Measurements from ENCODE around the gene CMPK1.

The CMPK1 gene

GRCh38 chr1:47384083-47384482 is 50.5 kb downstream of the CMPK1 start:
- DNase-seq (ENCODE audit: low spot score), result no peak
- H3K36me3 ChIP-seq (replicated peaks in 1 of 2; ENCODE audit: control insufficient read depth in 2 of 2, insufficient read depth in 2 of 2, low read length in 2 of 2), result peaks cover 3 to 32% of the 10 kb centered on the region in 2 donors
- no peak overlapping the region for H2BK12ac ChIP-seq (ENCODE audit: low read length)
- H4K8ac ChIP-seq (ENCODE audit: low read depth, low read length), result no peak overlapping the region
- no peak overlapping the region for H3K18ac ChIP-seq (ENCODE audit: low read length)
- peaks cover 0 to 5% (median 0%) of the 10 kb centered on the region in 3 experiments for H3K27me3 ChIP-seq (ENCODE audit: control insufficient read depth in 3 of 3, insufficient read depth in 3 of 3, low read depth in 1 of 3, low read length in 3 of 3)
- no peak overlapping the region for H4K91ac ChIP-seq (ENCODE audit: low read depth, low read length, poor library complexity)
- no peaks in the 10 kb centered on the region for H3K4me1 ChIP-seq (ENCODE audit: control insufficient read depth in 2 of 2, insufficient read depth in 1 of 2, low read depth in 1 of 2, low read length in 2 of 2)
- H3K4ac ChIP-seq (ENCODE audit: low read length), result no peak overlapping the region
- H3K9me3 ChIP-seq (replicated peaks in 1 of 2; ENCODE audit: control insufficient read depth in 2 of 2, insufficient read depth in 1 of 2, low read depth in 1 of 2, low read length in 2 of 2), result no peaks in the 10 kb centered on the region
- no peak overlapping the region for H3K14ac ChIP-seq (ENCODE audit: low read length)
- H2BK5ac ChIP-seq (ENCODE audit: low read length), result no peak overlapping the region
- H3K4me2 ChIP-seq (ENCODE audit: insufficient read depth, low read length, poor library complexity, severe bottlenecking), result no peak overlapping the region
- H3K4me3 ChIP-seq (ENCODE audit: low read length in 2 of 2), result no peak overlapping the region
- no CpG with 5 or more reads among the region's 3 CpGs for WGBS, 2 donors (ENCODE audit: extremely low coverage in 2 of 2, insufficient read length in 2 of 2, insufficient replicate concordance in 1 of 2)
- H2AFZ ChIP-seq (ENCODE audit: low read length), result no peak overlapping the region
- H2BK15ac ChIP-seq (ENCODE audit: low read length), result no peak overlapping the region
- H2AK5ac ChIP-seq (ENCODE audit: low read depth, low read length), result no peak overlapping the region
- H3K27ac ChIP-seq (replicated peaks; ENCODE audit: low read length), result no peak overlapping the region
- H3K79me1 ChIP-seq (ENCODE audit: low read depth, low read length), result peaks cover 2% of the 10 kb centered on the region
- H2BK120ac ChIP-seq (ENCODE audit: low read depth, low read length), result no peak overlapping the region
- H3K23ac ChIP-seq (ENCODE audit: low read depth, low read length, poor library complexity), result no peak overlapping the region
- no peak overlapping the region for H3K9ac ChIP-seq (ENCODE audit: low read depth, low read length, poor library complexity)

- Histone ChIP-seq H3K27me3 (ENCODE audit: control insufficient read depth in 3 of 3, insufficient read depth in 3 of 3, low read depth in 1 of 3, low read length in 3 of 3) (peaks cover 0 to 5% (median 0%) of the 10 kb centered on the region in 3 experiments), H3K4me2 (ENCODE audit: insufficient read depth, low read length, poor library complexity, severe bottlenecking) (no peak overlapping the region), H3K4me3 (ENCODE audit: low read length in 2 of 2) (no peak overlapping the region), H4K91ac (ENCODE audit: low read depth, low read length, poor library complexity) (no peak overlapping the region), H2BK120ac (ENCODE audit: low read depth, low read length) (no peak overlapping the region), H4K8ac (ENCODE audit: low read depth, low read length) (no peak overlapping the region), H3K79me1 (ENCODE audit: low read depth, low read length) (no peaks in the 10 kb centered on the region), H3K4me1 (ENCODE audit: control insufficient read depth in 2 of 2, insufficient read depth in 1 of 2, low read depth in 1 of 2, low read length in 2 of 2) (no peaks in the 10 kb centered on the region), H2AFZ (ENCODE audit: low read length) (no peak overlapping the region), H3K14ac (ENCODE audit: low read length) (no peak overlapping the region), H3K23ac (ENCODE audit: low read depth, low read length, poor library complexity) (no peak overlapping the region), H2BK15ac (ENCODE audit: low read length) (no peak overlapping the region), H3K9me3 (replicated peaks in 1 of 2; ENCODE audit: control insufficient read depth in 2 of 2, insufficient read depth in 1 of 2, low read depth in 1 of 2, low read length in 2 of 2) (no peaks in the 10 kb centered on the region), H3K9ac (ENCODE audit: low read depth, low read length, poor library complexity) (no peak overlapping the region), H3K4ac (ENCODE audit: low read length) (no peak overlapping the region), H2AK5ac (ENCODE audit: low read depth, low read length) (no peak overlapping the region), H3K18ac (ENCODE audit: low read length) (no peak overlapping the region), H2BK12ac (ENCODE audit: low read length) (no peak overlapping the region), H2BK5ac (ENCODE audit: low read length) (no peak overlapping the region), H3K27ac (replicated peaks; ENCODE audit: low read length) (no peak overlapping the region), H3K36me3 (replicated peaks in 1 of 2; ENCODE audit: control insufficient read depth in 2 of 2, insufficient read depth in 2 of 2, low read length in 2 of 2) (peaks cover 3 to 25% of the 10 kb centered on the region in 2 donors)
- no CpG with 5 or more reads among the region's 6 CpGs for WGBS, 2 donors (ENCODE audit: extremely low coverage in 2 of 2, insufficient read length in 2 of 2, insufficient replicate concordance in 1 of 2)
- no peak for DNase-seq (ENCODE audit: low spot score)
These were observed 51.4 kb downstream of the CMPK1 start for GRCh38 chr1:47385020-47385419.

- H3K4me2 ChIP-seq (ENCODE audit: insufficient read depth, low read length, poor library complexity, severe bottlenecking), result no peak overlapping the region
- no peak overlapping the region for H2BK15ac ChIP-seq (ENCODE audit: low read length)
- no peak overlapping the region for H3K27ac ChIP-seq (replicated peaks; ENCODE audit: low read length)
- no peaks in the 10 kb centered on the region for H3K4me1 ChIP-seq (ENCODE audit: control insufficient read depth in 2 of 2, insufficient read depth in 1 of 2, low read depth in 1 of 2, low read length in 2 of 2)
- no peak overlapping the region for H3K14ac ChIP-seq (ENCODE audit: low read length)
- no peak overlapping the region for H3K18ac ChIP-seq (ENCODE audit: low read length)
- no peak overlapping the region for H2AFZ ChIP-seq (ENCODE audit: low read length)
- peaks cover 0 to 5% (median 0%) of the 10 kb centered on the region in 3 experiments for H3K27me3 ChIP-seq (ENCODE audit: control insufficient read depth in 3 of 3, insufficient read depth in 3 of 3, low read depth in 1 of 3, low read length in 3 of 3)
- no peak overlapping the region for H2BK5ac ChIP-seq (ENCODE audit: low read length)
- no peak overlapping the region for H4K91ac ChIP-seq (ENCODE audit: low read depth, low read length, poor library complexity)
- peaks cover 0 to 17% of the 10 kb centered on the region in 2 donors for H3K36me3 ChIP-seq (replicated peaks in 1 of 2; ENCODE audit: control insufficient read depth in 2 of 2, insufficient read depth in 2 of 2, low read length in 2 of 2)
- H3K23ac ChIP-seq (ENCODE audit: low read depth, low read length, poor library complexity), result no peak overlapping the region
- WGBS, 2 donors (ENCODE audit: extremely low coverage in 2 of 2, insufficient read length in 2 of 2, insufficient replicate concordance in 1 of 2), result no CpG with 5 or more reads among the region's 5 CpGs
- no peak overlapping the region for H4K8ac ChIP-seq (ENCODE audit: low read depth, low read length)
- H3K4me3 ChIP-seq (ENCODE audit: low read length in 2 of 2), result no peak overlapping the region
- no peaks in the 10 kb centered on the region for H3K79me1 ChIP-seq (ENCODE audit: low read depth, low read length)
- H2BK12ac ChIP-seq (ENCODE audit: low read length), result no peak overlapping the region
- H3K9me3 ChIP-seq (replicated peaks in 1 of 2; ENCODE audit: control insufficient read depth in 2 of 2, insufficient read depth in 1 of 2, low read depth in 1 of 2, low read length in 2 of 2), result no peaks in the 10 kb centered on the region
- no peak overlapping the region for H3K4ac ChIP-seq (ENCODE audit: low read length)
- DNase-seq (ENCODE audit: low spot score), result no peak
- no peak overlapping the region for H2BK120ac ChIP-seq (ENCODE audit: low read depth, low read length)
- no peak overlapping the region for H2AK5ac ChIP-seq (ENCODE audit: low read depth, low read length)
- H3K9ac ChIP-seq (ENCODE audit: low read depth, low read length, poor library complexity), result no peak overlapping the region
These were observed 52.7 kb downstream of the CMPK1 start for GRCh38 chr1:47386268-47386667.

GRCh38 chr1:47388030-47388890 is 54.7 kb downstream of the CMPK1 start:
- Histone ChIP-seq H3K27ac (replicated peaks; ENCODE audit: low read length) (no peak overlapping the region), H3K4ac (ENCODE audit: low read length) (no peak overlapping the region), H2AFZ (ENCODE audit: low read length) (no peak overlapping the region), H3K27me3 (ENCODE audit: control insufficient read depth in 3 of 3, insufficient read depth in 3 of 3, low read depth in 1 of 3, low read length in 3 of 3) (peaks cover 0 to 5% (median 3%) of the 10 kb centered on the region in 3 experiments), H2BK12ac (ENCODE audit: low read length) (no peak overlapping the region), H4K91ac (ENCODE audit: low read depth, low read length, poor library complexity) (no peak overlapping the region), H3K79me1 (ENCODE audit: low read depth, low read length) (no peaks in the 10 kb centered on the region), H3K4me3 (ENCODE audit: low read length in 2 of 2) (no peak overlapping the region), H3K14ac (ENCODE audit: low read length) (no peak overlapping the region), H4K8ac (ENCODE audit: low read depth, low read length) (no peak overlapping the region), H2AK5ac (ENCODE audit: low read depth, low read length) (no peak overlapping the region), H3K18ac (ENCODE audit: low read length) (no peak overlapping the region), H3K23ac (ENCODE audit: low read depth, low read length, poor library complexity) (no peak overlapping the region), H2BK120ac (ENCODE audit: low read depth, low read length) (no peak overlapping the region), H3K4me1 (ENCODE audit: control insufficient read depth in 2 of 2, insufficient read depth in 1 of 2, low read depth in 1 of 2, low read length in 2 of 2) (no peaks in the 10 kb centered on the region), H3K36me3 (replicated peaks in 1 of 2; ENCODE audit: control insufficient read depth in 2 of 2, insufficient read depth in 2 of 2, low read length in 2 of 2) (peaks cover 0 to under 1% of the 10 kb centered on the region in 2 donors), H3K9me3 (replicated peaks in 1 of 2; ENCODE audit: control insufficient read depth in 2 of 2, insufficient read depth in 1 of 2, low read depth in 1 of 2, low read length in 2 of 2) (no peaks in the 10 kb centered on the region), H3K4me2 (ENCODE audit: insufficient read depth, low read length, poor library complexity, severe bottlenecking) (no peak overlapping the region), H2BK5ac (ENCODE audit: low read length) (no peak overlapping the region), H2BK15ac (ENCODE audit: low read length) (no peak overlapping the region), H3K9ac (ENCODE audit: low read depth, low read length, poor library complexity) (no peak overlapping the region)
- no peak for DNase-seq (ENCODE audit: low spot score)
- WGBS, 2 donors (ENCODE audit: extremely low coverage in 2 of 2, insufficient read length in 2 of 2, insufficient replicate concordance in 1 of 2), result no CpG with 5 or more reads among the region's 10 CpGs
